ENCODE measurements around the gene PTCH2. TPM values are rescaled to one million over a fixed set of nuclear protein-coding genes. Genes with fewer than 3 reads are reported as not detected.
"Not testable (repeated sequence)": the region's sequence is repeated elsewhere in the genome, so short reads cannot be mapped to it uniquely, and the experiment has no call there.

Gene PTCH2
- total and polyA plus RNA-seq, 3 experiments from 2014 or later: 1.1 to 1.7 TPM; not detected in 1

- H3K27me3 Mint-ChIP-seq: no peaks in the 10 kb centered on the region
- Histone ChIP-seq H3K27ac (ENCODE audit: low read depth, low read length) (peak overlapping the region; percentile 99), H3K36me3 (ENCODE audit: insufficient read depth, low read length) (no peaks in the 10 kb centered on the region), H3K9me3 (ENCODE audit: low read length) (no peaks in the 10 kb centered on the region), H3K4me3 (ENCODE audit: low read length) (peak overlapping the region; percentile 72), H3K27me3 (ENCODE audit: insufficient read depth, low read length, poor library complexity, severe bottlenecking) (no peaks in the 10 kb centered on the region), H3K4me1 (ENCODE audit: insufficient read depth, low read length) (peaks cover 14% of the 10 kb centered on the region)
- CTCF ChIA-PET: interaction anchor here (0.8 to 11.7 kb wide), 10 partner anchors 11 to 191 kb away, joined by 3 to 112 read pairs (median 4); partner anchors contain the start of genes BTBD19, EIF2B3, HECTD3 and PLK3
- POLR2A ChIA-PET: interaction anchor here (0.9 to 7.5 kb wide), 6 partner anchors 12 to 99 kb away, joined by 6 to 122 read pairs (median 8); partner anchors contain the start of genes BTBD19, DYNLT4, PLK3 and RNU5D-1
- DNase-seq: no peak
- peak overlapping the region; percentile 91 to 98 (median 95) for H3K4me3 Mint-ChIP-seq
- H3K4me1 Mint-ChIP-seq: peaks cover 27 to 37% (median 34%) of the 10 kb centered on the region in 3 donors
- H3K27ac Mint-ChIP-seq: peak overlapping the region; percentile 100
- H3K36me3 Mint-ChIP-seq: peaks cover 0 to 5% (median 0%) of the 10 kb centered on the region in 3 donors
- no peaks in the 10 kb centered on the region for H3K9me3 Mint-ChIP-seq
Measured at GRCh38 chr1:44820328-44821239, 22.5 kb downstream of the PTCH2 start.

- Mint-ChIP-seq H3K27ac (peak overlapping the region; percentile 100), H3K9me3 (no peaks in the 10 kb centered on the region), H3K36me3 (peaks cover 0 to 5% (median 0%) of the 10 kb centered on the region in 3 donors), H3K4me1 (peaks cover 32 to 44% (median 40%) of the 10 kb centered on the region in 3 donors), H3K4me3 (peak overlapping the region; percentile 91 to 98 (median 95)), H3K27me3 (no peaks in the 10 kb centered on the region)
- Histone ChIP-seq H3K4me3 (ENCODE audit: low read length) (peak overlapping the region; percentile 72), H3K36me3 (ENCODE audit: insufficient read depth, low read length) (no peaks in the 10 kb centered on the region), H3K4me1 (ENCODE audit: insufficient read depth, low read length) (peaks cover 14% of the 10 kb centered on the region), H3K27ac (ENCODE audit: low read depth, low read length) (peak overlapping the region; percentile 99), H3K9me3 (ENCODE audit: low read length) (no peaks in the 10 kb centered on the region), H3K27me3 (ENCODE audit: insufficient read depth, low read length, poor library complexity, severe bottlenecking) (no peaks in the 10 kb centered on the region)
- peak; percentile 65 to 89 (median 85) for DNase-seq
- ChIA-PET POLR2A (interaction anchor here (0.7 to 7.5 kb wide), 16 partner anchors 11 to 520 kb away, joined by 3 to 122 read pairs (median 6); partner anchors contain the start of genes BEST4, BTBD19, DYNLT4 and HECTD3), CTCF (interaction anchor here (0.8 to 11.7 kb wide), 11 partner anchors 10 to 521 kb away, joined by 3 to 112 read pairs (median 5); partner anchors contain the start of genes BTBD19, HECTD3, MUTYH and PLK3)
Measured at GRCh38 chr1:44819608-44820327, 23.3 kb downstream of the PTCH2 start.

- H3K27ac ChIP-seq (ENCODE audit: low read depth, low read length): peak overlapping the region; percentile 99
- ChIA-PET POLR2A (interaction anchor here (0.7 to 7.5 kb wide), 14 partner anchors 10 to 521 kb away, joined by 3 to 122 read pairs (median 6); partner anchors contain the start of genes BEST4, BTBD19, DYNLT4 and HECTD3), CTCF (interaction anchor here (0.8 to 11.7 kb wide), 8 partner anchors 10 to 521 kb away, joined by 3 to 112 read pairs (median 18); partner anchors contain the start of genes BTBD19, MUTYH, PLK3 and RNU5D-1)
- peak overlapping the region; percentile 91 to 98 (median 95) for H3K4me3 Mint-ChIP-seq
- no peaks in the 10 kb centered on the region for H3K9me3 Mint-ChIP-seq
- peak overlapping the region; percentile 100 for H3K27ac Mint-ChIP-seq
- DNase-seq: no peak
- H3K4me1 Mint-ChIP-seq: peaks cover 34 to 47% (median 43%) of the 10 kb centered on the region in 3 donors
- peaks cover 14% of the 10 kb centered on the region for H3K4me1 ChIP-seq (ENCODE audit: insufficient read depth, low read length)
- H3K4me3 ChIP-seq (ENCODE audit: low read length): peak overlapping the region; percentile 72
- no peaks in the 10 kb centered on the region for H3K27me3 Mint-ChIP-seq
- peaks cover 0 to 5% (median 0%) of the 10 kb centered on the region in 3 donors for H3K36me3 Mint-ChIP-seq
- no peaks in the 10 kb centered on the region for H3K27me3 ChIP-seq (ENCODE audit: insufficient read depth, low read length, poor library complexity, severe bottlenecking)
- H3K9me3 ChIP-seq (ENCODE audit: low read length): no peaks in the 10 kb centered on the region
- H3K36me3 ChIP-seq (ENCODE audit: insufficient read depth, low read length): no peaks in the 10 kb centered on the region
Measured at GRCh38 chr1:44819196-44819607, 23.9 kb downstream of the PTCH2 start.

- ChIA-PET CTCF (interaction anchor here (0.9 to 11.7 kb wide), 7 partner anchors 8 to 88 kb away, joined by 3 to 112 read pairs (median 26); partner anchors contain the start of genes BTBD19, PLK3 and RNU5D-1), POLR2A (interaction anchor here (1.1 to 7.5 kb wide), 4 partner anchors 9 to 42 kb away, joined by 4 to 122 read pairs (median 68); partner anchors contain the start of genes BTBD19, DYNLT4, PLK3 and RPS8)
- H3K27ac Mint-ChIP-seq: peak overlapping the region in 6 of 8 donors; percentile 30 to 100 (median 86)
- Histone ChIP-seq H3K27ac (ENCODE audit: low read depth, low read length) (no peak overlapping the region), H3K4me3 (ENCODE audit: low read length) (no peak overlapping the region), H3K36me3 (ENCODE audit: insufficient read depth, low read length) (no peaks in the 10 kb centered on the region), H3K4me1 (ENCODE audit: insufficient read depth, low read length) (peaks cover 19% of the 10 kb centered on the region), H3K27me3 (ENCODE audit: insufficient read depth, low read length, poor library complexity, severe bottlenecking) (no peaks in the 10 kb centered on the region), H3K9me3 (ENCODE audit: low read length) (no peaks in the 10 kb centered on the region)
- H3K27me3 Mint-ChIP-seq: peaks cover 0 to 1% of the 10 kb centered on the region in 2 donors
- peak overlapping the region; percentile 10 to 96 (median 67) for H3K4me3 Mint-ChIP-seq
- peaks cover 0 to 5% (median 0%) of the 10 kb centered on the region in 3 donors for H3K36me3 Mint-ChIP-seq
- H3K4me1 Mint-ChIP-seq: peaks cover 40 to 52% (median 51%) of the 10 kb centered on the region in 3 donors
- no peaks in the 10 kb centered on the region for H3K9me3 Mint-ChIP-seq
- DNase-seq: peak in 1 of 5 donors; percentile 22
Measured at GRCh38 chr1:44817771-44818495, 25.1 kb downstream of the PTCH2 start.

- DNase-seq: no peak
- no peak overlapping the region for H3K4me3 ChIP-seq (ENCODE audit: low read length)
- ChIA-PET CTCF (interaction anchor here (1.6 to 11.7 kb wide), 6 partner anchors 8 to 87 kb away, joined by 3 to 112 read pairs (median 27); partner anchors contain the start of genes BTBD19, PLK3 and RNU5D-1), POLR2A (interaction anchor here (1.0 to 7.5 kb wide), 5 partner anchors 9 to 522 kb away, joined by 4 to 122 read pairs (median 17); partner anchors contain the start of genes BTBD19, DYNLT4, PLK3 and RPS8)
- Mint-ChIP-seq H3K9me3 (no peaks in the 10 kb centered on the region), H3K27me3 (peaks cover 0 to 1% of the 10 kb centered on the region in 2 donors), H3K36me3 (peaks cover 0 to 5% (median 0%) of the 10 kb centered on the region in 3 donors), H3K4me3 (peak overlapping the region in 6 of 7 donors; percentile 2 to 73 (median 54)), H3K4me1 (peaks cover 40 to 53% (median 51%) of the 10 kb centered on the region in 3 donors), H3K27ac (peak overlapping the region in 5 of 8 donors; percentile 6 to 100 (median 30))
- H3K4me1 ChIP-seq (ENCODE audit: insufficient read depth, low read length): peaks cover 23% of the 10 kb centered on the region
- no peaks in the 10 kb centered on the region for H3K9me3 ChIP-seq (ENCODE audit: low read length)
- no peaks in the 10 kb centered on the region for H3K36me3 ChIP-seq (ENCODE audit: insufficient read depth, low read length)
- no peak overlapping the region for H3K27ac ChIP-seq (ENCODE audit: low read depth, low read length)
- H3K27me3 ChIP-seq (ENCODE audit: insufficient read depth, low read length, poor library complexity, severe bottlenecking): no peaks in the 10 kb centered on the region
Measured at GRCh38 chr1:44817307-44817706, 25.7 kb downstream of the PTCH2 start.

GRCh38 chr1:44815926-44816325, 27.1 kb downstream of the PTCH2 start:
- CTCF ChIA-PET: interaction anchor here (1.1 to 11.7 kb wide), 2 partner anchors 16 to 488 kb away, joined by 3 to 112 read pairs; partner anchors contain the start of gene PLK3
- not testable (repeated sequence) for H3K36me3 Mint-ChIP-seq; H3K36me3 ChIP-seq (ENCODE audit: insufficient read depth, low read length); H3K9me3 Mint-ChIP-seq; H3K4me3 ChIP-seq (ENCODE audit: low read length); H3K27me3 Mint-ChIP-seq; DNase-seq; H3K27me3 ChIP-seq (ENCODE audit: insufficient read depth, low read length, poor library complexity, severe bottlenecking); H3K9me3 ChIP-seq (ENCODE audit: low read length); H3K27ac ChIP-seq (ENCODE audit: low read depth, low read length)
- Mint-ChIP-seq H3K4me3 (peak overlapping the region in 2 of 7 donors; percentile 49 to 96), H3K4me1 (peaks cover 49 to 61% (median 60%) of the 10 kb centered on the region in 3 donors), H3K27ac (peak overlapping the region in 2 of 8 donors; percentile 83 to 98)
- H3K4me1 ChIP-seq (ENCODE audit: insufficient read depth, low read length): peaks cover 34% of the 10 kb centered on the region
- POLR2A ChIA-PET: interaction anchor here (0.8 kb wide), 1 partner anchor 16 kb away, joined by 3 read pairs; the partner anchor contains the start of gene PLK3
